Esophagus (tissue), 2 donors: ENCODE measurements around the gene TTC7B. TPM values are rescaled to one million over a fixed set of nuclear protein-coding genes. Genes with fewer than 3 reads are reported as not detected.
A peak's percentile ranks its signal among the peaks of the same experiment; 100 is the strongest.

Experiments used
- H3K27ac ChIP-seq, 2 donors: one replicate each; pipeline ENCODE4 v1.5.1; 2013; ENCODE audit warnings: low read depth in 2 of 2, mild to moderate bottlenecking in 2 of 2, inconsistent platforms in 1 of 2, low read length in 1 of 2, moderate library complexity in 1 of 2
- H3K27me3 ChIP-seq, 2 donors: one replicate each; pipeline ENCODE4 v1.6.1; 2013; ENCODE audit warnings: low read length in 2 of 2, control low read depth in 1 of 2, mild to moderate bottlenecking in 1 of 2; ENCODE audit not compliant: insufficient read depth in 2 of 2, control insufficient read depth in 1 of 2
- H3K36me3 ChIP-seq, 2 donors: one replicate each; pipeline ENCODE4 v1.6.1; 2013; ENCODE audit warnings: low read length in 1 of 2; ENCODE audit not compliant: control insufficient read depth in 2 of 2, insufficient read depth in 2 of 2
- H3K4me1 ChIP-seq, 2 donors: one replicate each; pipeline ENCODE4 v1.6.1; 2013; ENCODE audit warnings: low read length in 1 of 2; ENCODE audit not compliant: control insufficient read depth in 2 of 2, insufficient read depth in 2 of 2
- H3K4me3 ChIP-seq, 2 donors: one replicate each; pipeline ENCODE4 v1.5.1; 2013; ENCODE audit warnings: low read length in 2 of 2, mild to moderate bottlenecking in 2 of 2, low read depth in 1 of 2, moderate library complexity in 1 of 2
- H3K9me3 ChIP-seq, 2 donors: one replicate each; pipeline ENCODE4 v1.6.1; 2013; ENCODE audit warnings: mild to moderate bottlenecking in 2 of 2, low read depth in 1 of 2, low read length in 1 of 2, moderate library complexity in 1 of 2; ENCODE audit not compliant: control insufficient read depth in 2 of 2, insufficient read depth in 1 of 2
- WGBS, 2 donors: extraction: QIAGEN DNeasy Blood & Tissue Kit; methylation state at CpG; one replicate each; pipeline ENCODE4 v1.1.7; 2013; 5-methylcytosine and 5-hydroxymethylcytosine counted together
- polyA plus RNA-seq, 2 donors: library from polyadenylated mRNA; stranded (reverse); fragments of 200-250 nt; gene quantifications; one replicate each; pipeline ENCODE4 v1.2.3, GENCODE V29; 2013
- donor health status: healthy with polysubstance abuse.
- donor health status: Bipolar disorder and iron deficiency.

Gene TTC7B
- polyA plus RNA-seq, 2 donors: 2.7 to 6.0 TPM

DNA sequence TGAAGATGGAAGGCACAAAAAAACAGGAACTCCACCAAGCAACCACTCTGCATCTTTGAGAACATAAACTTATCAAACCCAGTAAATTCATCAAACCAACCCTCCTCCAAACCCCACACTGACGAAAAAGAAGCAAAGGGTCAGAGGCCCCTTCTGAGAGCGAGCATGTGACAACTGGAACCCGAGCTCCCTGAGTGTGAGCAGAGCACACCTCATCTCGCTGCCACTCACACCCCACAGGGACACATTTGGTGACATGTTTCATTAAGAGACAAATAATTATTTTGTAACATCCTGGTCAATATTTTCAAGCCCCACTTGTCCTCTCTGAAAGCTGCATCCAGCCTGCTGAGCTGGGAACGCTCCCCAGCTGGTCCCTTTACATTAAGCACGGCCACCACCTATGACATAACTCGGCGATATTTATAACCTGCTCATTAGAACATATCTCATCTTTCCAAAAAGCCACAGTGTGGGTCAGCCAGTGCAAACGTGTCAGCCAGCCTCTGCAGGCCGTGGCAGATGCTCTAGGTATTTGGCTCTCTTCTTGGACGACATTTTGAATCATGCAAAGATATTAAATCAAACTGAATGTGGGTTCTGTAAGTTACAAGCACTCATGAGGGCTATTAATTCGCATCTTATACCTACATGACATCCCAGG is 120.1 kb downstream of the TTC7B start:
- 68 to 72% methylated on average over 12 of the region's 12 CpGs for WGBS, 2 donors
- Histone ChIP-seq H3K9me3 (no peaks in the 10 kb centered on the region), H3K36me3 (no peaks in the 10 kb centered on the region), H3K4me1 (peaks cover 0 to 2% of the 10 kb centered on the region in 2 donors), H3K4me3 (no peak overlapping the region), H3K27ac (peak overlapping the region in 1 of 2 donors; percentile 8), H3K27me3 (no peaks in the 10 kb centered on the region)

DNA sequence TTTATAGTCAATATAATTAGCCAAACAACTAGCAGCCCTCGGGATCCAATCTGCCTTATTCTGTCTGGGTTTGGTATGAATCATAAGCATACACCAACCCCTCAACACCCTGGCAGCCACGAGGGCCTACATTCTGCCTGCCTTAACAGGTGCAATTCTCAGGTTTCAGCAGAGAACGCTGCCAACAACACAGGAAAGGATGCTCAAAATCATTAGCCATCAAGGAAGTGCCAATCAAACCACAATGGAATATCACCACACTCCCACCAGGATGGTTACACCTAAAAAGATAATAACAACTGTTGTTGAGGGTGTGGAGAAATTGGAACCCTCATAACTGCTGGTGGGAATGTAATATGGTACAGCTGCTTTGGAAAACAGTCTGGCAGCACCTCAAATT is 122.8 kb downstream of the TTC7B start:
- no peaks in the 10 kb centered on the region for H3K36me3 ChIP-seq
- H3K9me3 ChIP-seq: no peaks in the 10 kb centered on the region
- no peaks in the 10 kb centered on the region for H3K27me3 ChIP-seq
- WGBS, 2 donors: 52 to 67% methylated on average over 3 of the region's 3 CpGs
- H3K4me3 ChIP-seq: no peak overlapping the region
- no peak overlapping the region for H3K27ac ChIP-seq
- H3K4me1 ChIP-seq: peaks cover 0 to 2% of the 10 kb centered on the region in 2 donors

DNA sequence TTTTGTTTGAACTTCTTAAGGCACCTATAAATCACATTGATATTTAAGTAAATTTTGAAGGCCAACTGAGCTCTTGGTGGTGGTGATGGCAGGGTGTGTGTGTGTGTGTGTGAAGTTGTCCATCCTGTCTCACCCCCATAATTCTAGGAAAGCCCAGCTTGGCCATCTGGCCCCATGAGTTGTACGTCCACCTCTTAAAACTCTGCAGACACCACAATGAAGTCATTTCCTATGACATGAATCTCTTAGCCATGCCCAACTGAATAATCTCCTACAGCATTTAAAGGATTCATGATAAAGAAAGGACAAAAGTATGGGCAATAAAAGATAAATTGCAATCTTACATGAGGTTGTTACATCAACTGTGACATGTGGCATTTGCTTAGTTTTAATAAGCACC is 123.4 kb downstream of the TTC7B start:
- no peaks in the 10 kb centered on the region for H3K36me3 ChIP-seq
- no peaks in the 10 kb centered on the region for H3K9me3 ChIP-seq
- H3K27ac ChIP-seq: no peak overlapping the region
- H3K27me3 ChIP-seq: no peaks in the 10 kb centered on the region
- WGBS, 2 donors: 78 to 92% methylated on average over 1 of the region's 1 CpG
- no peak overlapping the region for H3K4me3 ChIP-seq
- peaks cover 0 to 2% of the 10 kb centered on the region in 2 donors for H3K4me1 ChIP-seq

DNA sequence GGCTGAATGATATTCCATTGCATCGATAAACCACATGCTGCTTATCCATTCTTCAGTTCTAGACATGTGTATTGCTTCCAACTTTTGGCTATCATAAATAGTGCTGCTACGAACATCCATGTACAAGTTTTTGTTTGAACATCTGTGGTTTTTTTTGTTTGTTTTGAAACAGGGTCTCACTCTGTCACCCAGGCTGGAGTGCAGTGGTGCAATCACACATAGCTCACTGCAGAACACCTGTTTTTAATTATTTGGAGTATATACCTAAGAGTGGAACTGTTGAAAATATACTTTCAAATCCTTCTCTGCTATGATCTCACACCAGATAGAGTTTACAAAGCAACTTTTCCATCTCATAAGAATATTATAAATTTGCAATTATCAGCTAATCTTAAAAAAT is 124.2 kb downstream of the TTC7B start:
- Histone ChIP-seq H3K36me3 (no peaks in the 10 kb centered on the region), H3K9me3 (no peaks in the 10 kb centered on the region), H3K27me3 (no peaks in the 10 kb centered on the region), H3K4me3 (no peak overlapping the region), H3K4me1 (peaks cover 0 to 2% of the 10 kb centered on the region in 2 donors), H3K27ac (no peak overlapping the region)
- 82 to 88% methylated on average over 2 of the region's 2 CpGs for WGBS, 2 donors

DNA sequence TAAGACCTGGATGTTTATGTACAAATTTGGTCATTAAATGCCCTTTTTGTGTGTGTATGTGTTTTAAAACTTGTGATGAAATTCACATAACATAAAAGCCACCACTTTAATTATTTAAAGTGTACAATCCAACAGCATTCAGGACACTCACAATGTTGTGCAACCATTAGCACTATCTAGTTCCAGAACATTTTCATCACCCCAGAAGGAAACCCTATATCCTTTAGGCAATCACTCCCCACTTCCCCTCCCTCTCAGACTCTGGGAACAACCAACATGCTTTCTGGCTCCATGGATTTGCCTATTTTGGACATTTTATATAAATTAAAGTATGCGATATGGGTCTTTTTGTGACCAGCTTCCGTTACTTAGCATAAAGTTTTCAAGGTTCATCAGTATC is 124.6 kb downstream of the TTC7B start:
- no peak overlapping the region for H3K27ac ChIP-seq
- 93 to 96% methylated on average over 2 of the region's 2 CpGs for WGBS, 2 donors
- no peaks in the 10 kb centered on the region for H3K27me3 ChIP-seq
- no peaks in the 10 kb centered on the region for H3K36me3 ChIP-seq
- no peak overlapping the region for H3K4me3 ChIP-seq
- H3K9me3 ChIP-seq: no peaks in the 10 kb centered on the region
- H3K4me1 ChIP-seq: peaks cover 0 to 2% of the 10 kb centered on the region in 2 donors

DNA sequence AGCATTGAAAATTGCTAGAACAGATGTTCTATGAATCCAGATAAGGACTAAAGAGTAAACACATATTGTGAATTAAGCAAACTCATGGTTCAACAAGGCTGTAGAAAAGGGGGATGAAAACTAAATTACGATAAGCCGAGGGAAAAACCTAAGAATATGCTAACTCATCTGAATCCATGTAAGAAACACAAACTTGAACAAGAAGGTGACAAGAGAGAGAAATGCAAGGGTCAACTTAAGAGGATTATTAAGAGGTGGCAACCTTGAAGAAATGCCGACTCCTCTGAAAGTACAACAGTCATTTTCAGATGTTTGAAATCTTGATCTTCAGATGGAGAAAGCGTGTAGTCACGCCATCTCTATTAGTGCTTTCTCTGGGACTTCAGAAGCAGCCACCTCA is 128.6 kb downstream of the TTC7B start:
- Histone ChIP-seq H3K4me3 (no peak overlapping the region), H3K9me3 (no peaks in the 10 kb centered on the region), H3K27me3 (no peaks in the 10 kb centered on the region), H3K36me3 (no peaks in the 10 kb centered on the region), H3K4me1 (peaks cover 0 to 2% of the 10 kb centered on the region in 2 donors), H3K27ac (no peak overlapping the region)
- 96 to 98% methylated on average over 5 of the region's 5 CpGs for WGBS, 2 donors

DNA sequence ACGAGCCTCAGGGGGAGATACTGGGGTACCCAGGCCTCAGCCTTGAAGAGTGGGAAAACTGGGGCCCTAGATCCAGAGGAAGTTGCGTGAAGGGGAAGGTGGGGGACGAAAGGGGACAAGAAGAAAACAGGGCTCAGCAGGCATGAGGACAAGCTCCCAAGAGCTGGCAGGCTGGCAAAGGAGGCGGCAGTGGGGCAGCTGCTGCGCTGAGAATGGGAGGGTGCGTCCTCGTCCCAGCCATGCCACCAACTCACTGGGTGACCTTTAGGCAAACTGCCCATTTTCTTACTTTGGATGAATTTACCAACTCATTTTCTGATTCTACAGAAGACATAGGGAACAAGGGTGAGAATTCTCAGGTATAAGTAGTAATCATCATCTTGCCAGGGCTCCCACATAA is 133.6 kb downstream of the TTC7B start:
- Histone ChIP-seq H3K27ac (peak overlapping the region; percentile 90 to 97), H3K4me1 (peaks cover 0 to 6% of the 10 kb centered on the region in 2 donors), H3K9me3 (no peaks in the 10 kb centered on the region), H3K4me3 (no peak overlapping the region), H3K27me3 (no peaks in the 10 kb centered on the region), H3K36me3 (no peaks in the 10 kb centered on the region)
- WGBS, 2 donors: 82 to 85% methylated on average over 7 of the region's 7 CpGs

DNA sequence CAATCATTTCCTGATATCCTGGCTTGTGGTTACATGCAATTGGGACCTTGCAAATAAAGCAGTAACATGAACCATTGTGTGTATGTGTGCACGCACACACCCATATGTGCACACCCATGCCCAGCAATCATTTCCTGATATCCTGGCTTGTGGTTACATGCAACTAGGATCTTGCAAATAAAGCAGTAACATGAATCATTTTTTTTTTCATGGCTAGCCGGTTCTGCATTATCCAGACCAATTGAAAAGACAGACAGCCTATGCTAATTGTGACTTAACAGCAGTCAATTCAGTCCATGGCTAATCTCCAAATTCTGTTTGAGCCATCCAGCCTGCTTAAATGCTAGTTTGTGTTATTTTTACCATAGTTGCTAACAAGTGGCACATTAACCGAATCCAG is 134.3 kb downstream of the TTC7B start:
- H3K4me1 ChIP-seq: peaks cover 0 to 7% of the 10 kb centered on the region in 2 donors
- H3K27ac ChIP-seq: peak overlapping the region; percentile 90 to 97
- H3K36me3 ChIP-seq: no peaks in the 10 kb centered on the region
- no peaks in the 10 kb centered on the region for H3K9me3 ChIP-seq
- peak overlapping the region in 1 of 2 donors; percentile 8 for H3K4me3 ChIP-seq
- H3K27me3 ChIP-seq: no peaks in the 10 kb centered on the region
- WGBS, 2 donors: 54 to 66% methylated on average over 3 of the region's 3 CpGs

DNA sequence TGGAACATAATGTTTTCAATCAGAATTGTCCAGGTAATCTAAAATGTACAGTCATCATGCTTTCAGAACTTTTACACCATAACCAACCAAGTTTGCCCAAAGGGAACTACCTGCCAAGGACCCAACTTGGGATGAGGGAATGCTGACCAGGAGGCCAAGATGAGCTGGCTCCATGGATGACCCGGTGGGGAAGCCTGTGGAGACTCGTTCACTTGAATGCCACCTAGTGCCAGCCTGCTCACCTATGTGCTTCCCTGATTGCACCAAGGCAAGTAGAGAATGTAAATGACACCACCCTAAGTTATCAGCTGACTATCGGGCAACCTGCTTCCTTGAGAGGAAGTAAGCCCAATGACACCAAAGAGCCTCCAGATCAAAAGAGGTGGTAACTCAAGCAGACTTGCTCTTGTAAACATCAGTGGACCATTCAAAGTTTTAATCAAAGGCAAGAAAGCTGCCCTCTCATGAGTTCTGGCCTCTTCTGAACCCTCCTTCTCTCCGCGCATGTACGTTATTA is 137.3 kb downstream of the TTC7B start:
- Histone ChIP-seq H3K27ac (peak overlapping the region in 1 of 2 donors; percentile 53), H3K9me3 (no peaks in the 10 kb centered on the region), H3K36me3 (no peaks in the 10 kb centered on the region), H3K4me1 (peaks cover 0 to 15% of the 10 kb centered on the region in 2 donors), H3K27me3 (no peaks in the 10 kb centered on the region), H3K4me3 (no peak overlapping the region)
- 87 to 89% methylated on average over 6 of the region's 6 CpGs for WGBS, 2 donors

DNA sequence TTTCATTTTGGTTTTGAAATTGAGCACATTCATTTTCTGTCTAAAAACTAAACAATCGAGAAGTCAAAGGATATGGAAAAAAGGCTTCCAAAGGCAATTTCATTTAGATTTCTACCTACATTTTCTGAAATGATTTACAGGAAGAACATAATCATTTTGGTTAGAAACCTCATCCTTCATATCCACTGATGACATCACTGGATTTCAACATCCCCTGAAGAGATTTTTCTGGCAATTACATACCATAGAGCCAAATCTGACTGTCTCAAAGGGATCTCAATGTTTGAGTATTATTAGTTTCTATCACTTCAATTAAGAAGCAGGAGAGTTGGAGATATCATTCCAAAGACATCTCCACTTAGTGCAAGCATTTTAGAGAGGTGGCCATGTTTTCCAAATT is 137.8 kb downstream of the TTC7B start:
- H3K27ac ChIP-seq: peak overlapping the region in 1 of 2 donors; percentile 53
- 91 to 95% methylated on average over 1 of the region's 1 CpG for WGBS, 2 donors
- H3K4me3 ChIP-seq: no peak overlapping the region

More for the DNA sequence above, 137.8 kb downstream of the TTC7B start:
- no peaks in the 10 kb centered on the region for H3K36me3 ChIP-seq
- peaks cover 0 to 13% of the 10 kb centered on the region in 2 donors for H3K4me1 ChIP-seq
- H3K9me3 ChIP-seq: no peaks in the 10 kb centered on the region
- no peaks in the 10 kb centered on the region for H3K27me3 ChIP-seq
